ENCODE data around the gene MAB21L3. TPM values are rescaled to one million over a fixed set of nuclear protein-coding genes. Genes with fewer than 3 reads are reported as not detected.

The MAB21L3 gene
- total and polyA plus RNA-seq, 7 donors = under 0.01 to 2.3 (median 1.1) TPM; not detected in 2

- peaks cover 0 to 24% (median 16%) of the 10 kb centered on the region in 4 donors for H3K4me1 ChIP-seq
- TF ChIP-seq EP300 (IDR thresholded peaks at IDR 0.05) = peak in 1 of 4 donors; percentile 17
- peak; percentile 64 to 90 (median 82) for TF ChIP-seq CTCF (IDR thresholded peaks at IDR 0.05)
- TF ChIP-seq POLR2AphosphoS5 (IDR thresholded peaks at IDR 0.05) = peak in 1 of 4 donors; percentile 16
- TF ChIP-seq POLR2A (IDR thresholded peaks at IDR 0.05) = no peak
- no peaks in the 10 kb centered on the region for H3K9me3 ChIP-seq
- peak overlapping the region; percentile 54 to 82 (median 68) for H3K4me3 ChIP-seq
- H3K36me3 ChIP-seq = no peaks in the 10 kb centered on the region
- intact Hi-C loops (cut with DNase I) = loop anchor here (2.0 to 10.0 kb wide), 2 partner anchors 16 to 206 kb away; partner anchors contain the start of gene ATP1A1
- DNase-seq = peak; percentile 90
- 5% methylated on average over 42 of the region's 42 CpGs for WGBS, 2 donors
- peak overlapping the region; percentile 54 to 66 (median 60) for H3K27ac ChIP-seq
- no peaks in the 10 kb centered on the region for H3K27me3 ChIP-seq
Measured at GRCh38 chr1:116168277-116169032, 57.3 kb downstream of the MAB21L3 start.

GRCh38 chr1:116169898-116170297 lies 58.7 kb downstream of the MAB21L3 start:
- DNase-seq = no peak
- H3K4me3 ChIP-seq = no peak overlapping the region
- H3K27ac ChIP-seq = no peak overlapping the region
- no peak for TF ChIP-seq POLR2AphosphoS5 (IDR thresholded peaks at IDR 0.05)
- TF ChIP-seq EP300 (IDR thresholded peaks at IDR 0.05) = no peak
- no peak for TF ChIP-seq CTCF (IDR thresholded peaks at IDR 0.05)
- TF ChIP-seq POLR2A (IDR thresholded peaks at IDR 0.05) = no peak
- WGBS, 2 donors = 88 to 89% methylated on average over 7 of the region's 7 CpGs
- intact Hi-C loops (cut with DNase I) = loop anchor here (2.0 to 10.0 kb wide), 2 partner anchors 17 to 205 kb away; partner anchors contain the start of gene ATP1A1
- no peaks in the 10 kb centered on the region for H3K9me3 ChIP-seq
- no peaks in the 10 kb centered on the region for H3K36me3 ChIP-seq
- no peaks in the 10 kb centered on the region for H3K27me3 ChIP-seq
- peaks cover 0 to 18% (median 16%) of the 10 kb centered on the region in 4 donors for H3K4me1 ChIP-seq

DNA sequence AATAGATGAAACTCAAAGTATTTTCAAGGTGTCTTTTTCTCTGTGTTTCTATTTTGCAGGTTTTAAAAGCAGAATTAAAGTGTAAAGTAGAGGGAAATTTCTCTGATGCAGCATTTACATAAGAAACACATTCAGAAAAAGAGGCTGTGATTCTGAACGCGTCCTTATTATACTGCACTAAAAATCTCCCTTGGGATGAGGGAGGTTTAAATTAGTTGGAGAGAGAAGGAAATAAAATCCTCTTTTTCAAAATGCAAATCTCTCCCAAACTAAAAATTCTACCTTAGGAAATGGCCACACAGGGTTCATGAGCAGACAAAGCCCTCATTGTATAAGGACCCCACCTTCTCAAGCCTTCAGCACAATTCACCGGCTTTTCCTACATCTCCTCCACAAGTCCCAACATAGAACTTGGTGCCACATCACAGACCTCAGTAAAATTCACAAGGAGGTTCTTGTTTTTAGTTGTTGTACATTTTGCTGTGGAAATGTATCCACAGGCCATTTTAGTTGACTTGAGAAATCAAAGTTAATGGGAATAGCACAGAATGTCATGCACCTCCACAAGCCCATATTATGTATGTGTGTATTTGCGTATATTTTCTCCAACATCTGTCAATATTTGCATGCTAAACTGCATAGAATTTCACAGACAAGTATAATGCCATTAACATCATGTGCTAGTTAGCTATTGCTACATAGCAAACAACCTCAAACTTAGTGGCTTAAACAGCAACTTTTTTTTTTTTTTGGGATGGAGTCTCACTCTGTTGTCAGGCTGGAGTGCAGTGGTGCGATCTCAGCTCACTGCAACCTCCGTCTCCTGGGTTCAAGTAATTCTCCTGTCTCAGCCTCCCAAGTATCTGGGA lies 59.8 kb downstream of the MAB21L3 start:
- H3K4me3 ChIP-seq = no peak overlapping the region
- no peaks in the 10 kb centered on the region for H3K36me3 ChIP-seq
- TF ChIP-seq POLR2A (IDR thresholded peaks at IDR 0.05) (no peak), EP300 (IDR thresholded peaks at IDR 0.05) (no peak), POLR2AphosphoS5 (IDR thresholded peaks at IDR 0.05) (no peak), CTCF (IDR thresholded peaks at IDR 0.05) (no peak)
- no peaks in the 10 kb centered on the region for H3K27me3 ChIP-seq
- 42 to 80% methylated on average over 6 of the region's 6 CpGs for WGBS, 2 donors
- H3K4me1 ChIP-seq = peaks cover 0 to 18% (median 15%) of the 10 kb centered on the region in 4 donors
- no peak overlapping the region for H3K27ac ChIP-seq
- intact Hi-C loops (cut with DNase I) = no loop called here
- no peaks in the 10 kb centered on the region for H3K9me3 ChIP-seq
- no peak for DNase-seq

DNA sequence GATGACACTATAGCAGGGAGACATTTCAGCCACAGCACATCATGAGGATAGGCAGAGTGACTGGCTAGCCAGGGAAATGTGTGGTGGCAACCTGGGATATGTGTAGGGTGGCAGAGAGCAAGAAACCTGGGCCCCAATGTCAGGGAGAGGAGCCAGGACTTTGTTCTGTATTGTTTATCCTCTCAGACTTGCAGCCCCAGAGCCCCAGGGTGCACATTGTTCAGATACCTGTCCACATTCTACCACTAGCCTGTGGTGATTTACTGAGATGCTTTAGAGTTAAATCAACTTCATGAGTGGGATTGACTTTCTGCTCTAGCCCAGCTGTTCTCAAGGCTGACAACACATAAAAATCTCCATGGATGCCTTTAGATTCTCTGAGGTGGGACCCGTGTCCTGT lies 61.5 kb downstream of the MAB21L3 start:
- peaks cover 0 to 13% (median 11%) of the 10 kb centered on the region in 4 donors for H3K4me1 ChIP-seq
- H3K9me3 ChIP-seq = no peaks in the 10 kb centered on the region
- H3K27me3 ChIP-seq = no peaks in the 10 kb centered on the region
- WGBS, 2 donors = 88 to 89% methylated on average over 1 of the region's 1 CpG
- H3K27ac ChIP-seq = no peak overlapping the region
- no peaks in the 10 kb centered on the region for H3K36me3 ChIP-seq
- intact Hi-C loops (cut with DNase I) = no loop called here
- no peak for DNase-seq
- no peak overlapping the region for H3K4me3 ChIP-seq
- TF ChIP-seq CTCF (IDR thresholded peaks at IDR 0.05) (no peak), EP300 (IDR thresholded peaks at IDR 0.05) (no peak), POLR2AphosphoS5 (IDR thresholded peaks at IDR 0.05) (no peak), POLR2A (IDR thresholded peaks at IDR 0.05) (no peak)
